Measurements from ENCODE around the gene UNC45B. TPM values are rescaled to one million over a fixed set of nuclear protein-coding genes. Genes with fewer than 3 reads are reported as not detected.

Gene UNC45B
- polyA plus RNA-seq, 1 donor from 2014 or later = not detected

- Histone ChIP-seq H3K9me2 (ENCODE audit: insufficient read depth, low read length) (no peaks in the 10 kb centered on the region), H3K9me3 (ENCODE audit: low read length) (no peaks in the 10 kb centered on the region), H4K20me1 (ENCODE audit: insufficient read depth) (no peaks in the 10 kb centered on the region), H3K79me2 (replicated peaks; ENCODE audit: insufficient read depth, low read length) (no peaks in the 10 kb centered on the region), H3K36me3 (ENCODE audit: insufficient read depth, low read length) (no peaks in the 10 kb centered on the region), H3K4me2 (ENCODE audit: low read length) (no peak overlapping the region), H3K27me3 (ENCODE audit: insufficient read depth, low read depth, low read length) (no peaks in the 10 kb centered on the region), H3F3A (ENCODE audit: insufficient read depth, low read length, poor library complexity, severe bottlenecking) (no peaks in the 10 kb centered on the region), H3K4me3 (ENCODE audit: low read length) (no peak overlapping the region), H3K27ac (ENCODE audit: low read length) (no peak overlapping the region), H3K9ac (ENCODE audit: low read length) (no peak overlapping the region), H2AFZ (ENCODE audit: low read depth, low read length) (no peak overlapping the region)
- TF ChIP-seq SMC3 (conservative IDR thresholded peaks at IDR 0.05; ENCODE audit: poor library complexity) (no peak), EZH2 (IDR thresholded peaks at IDR 0.05; ENCODE audit: borderline replicate concordance, insufficient read depth, low read length, poor library complexity, severe bottlenecking) (no peak), POLR2AphosphoS5 (IDR thresholded peaks at IDR 0.05) (no peak), TAF1 (IDR thresholded peaks at IDR 0.05; ENCODE audit: low read depth) (no peak), RAD21 (conservative IDR thresholded peaks at IDR 0.05) (no peak), EP300 (conservative IDR thresholded peaks at IDR 0.05; ENCODE audit: poor library complexity, severe bottlenecking) (no peak), MXI1 (conservative IDR thresholded peaks at IDR 0.05; ENCODE audit: poor library complexity, severe bottlenecking) (no peak)
- TF ChIP-seq, protein P1, sequence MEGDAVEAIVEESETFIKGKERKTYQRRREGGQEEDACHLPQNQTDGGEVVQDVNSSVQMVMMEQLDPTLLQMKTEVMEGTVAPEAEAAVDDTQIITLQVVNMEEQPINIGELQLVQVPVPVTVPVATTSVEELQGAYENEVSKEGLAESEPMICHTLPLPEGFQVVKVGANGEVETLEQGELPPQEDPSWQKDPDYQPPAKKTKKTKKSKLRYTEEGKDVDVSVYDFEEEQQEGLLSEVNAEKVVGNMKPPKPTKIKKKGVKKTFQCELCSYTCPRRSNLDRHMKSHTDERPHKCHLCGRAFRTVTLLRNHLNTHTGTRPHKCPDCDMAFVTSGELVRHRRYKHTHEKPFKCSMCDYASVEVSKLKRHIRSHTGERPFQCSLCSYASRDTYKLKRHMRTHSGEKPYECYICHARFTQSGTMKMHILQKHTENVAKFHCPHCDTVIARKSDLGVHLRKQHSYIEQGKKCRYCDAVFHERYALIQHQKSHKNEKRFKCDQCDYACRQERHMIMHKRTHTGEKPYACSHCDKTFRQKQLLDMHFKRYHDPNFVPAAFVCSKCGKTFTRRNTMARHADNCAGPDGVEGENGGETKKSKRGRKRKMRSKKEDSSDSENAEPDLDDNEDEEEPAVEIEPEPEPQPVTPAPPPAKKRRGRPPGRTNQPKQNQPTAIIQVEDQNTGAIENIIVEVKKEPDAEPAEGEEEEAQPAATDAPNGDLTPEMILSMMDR (IDR thresholded peaks at IDR 0.05; ENCODE audit: poor library complexity, severe bottlenecking) = no peak
- TF ChIP-seq, protein P2, sequence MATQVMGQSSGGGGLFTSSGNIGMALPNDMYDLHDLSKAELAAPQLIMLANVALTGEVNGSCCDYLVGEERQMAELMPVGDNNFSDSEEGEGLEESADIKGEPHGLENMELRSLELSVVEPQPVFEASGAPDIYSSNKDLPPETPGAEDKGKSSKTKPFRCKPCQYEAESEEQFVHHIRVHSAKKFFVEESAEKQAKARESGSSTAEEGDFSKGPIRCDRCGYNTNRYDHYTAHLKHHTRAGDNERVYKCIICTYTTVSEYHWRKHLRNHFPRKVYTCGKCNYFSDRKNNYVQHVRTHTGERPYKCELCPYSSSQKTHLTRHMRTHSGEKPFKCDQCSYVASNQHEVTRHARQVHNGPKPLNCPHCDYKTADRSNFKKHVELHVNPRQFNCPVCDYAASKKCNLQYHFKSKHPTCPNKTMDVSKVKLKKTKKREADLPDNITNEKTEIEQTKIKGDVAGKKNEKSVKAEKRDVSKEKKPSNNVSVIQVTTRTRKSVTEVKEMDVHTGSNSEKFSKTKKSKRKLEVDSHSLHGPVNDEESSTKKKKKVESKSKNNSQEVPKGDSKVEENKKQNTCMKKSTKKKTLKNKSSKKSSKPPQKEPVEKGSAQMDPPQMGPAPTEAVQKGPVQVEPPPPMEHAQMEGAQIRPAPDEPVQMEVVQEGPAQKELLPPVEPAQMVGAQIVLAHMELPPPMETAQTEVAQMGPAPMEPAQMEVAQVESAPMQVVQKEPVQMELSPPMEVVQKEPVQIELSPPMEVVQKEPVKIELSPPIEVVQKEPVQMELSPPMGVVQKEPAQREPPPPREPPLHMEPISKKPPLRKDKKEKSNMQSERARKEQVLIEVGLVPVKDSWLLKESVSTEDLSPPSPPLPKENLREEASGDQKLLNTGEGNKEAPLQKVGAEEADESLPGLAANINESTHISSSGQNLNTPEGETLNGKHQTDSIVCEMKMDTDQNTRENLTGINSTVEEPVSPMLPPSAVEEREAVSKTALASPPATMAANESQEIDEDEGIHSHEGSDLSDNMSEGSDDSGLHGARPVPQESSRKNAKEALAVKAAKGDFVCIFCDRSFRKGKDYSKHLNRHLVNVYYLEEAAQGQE (IDR thresholded peaks at IDR 0.05; ENCODE audit: borderline replicate concordance) = no peak
Measured at GRCh38 chr17:35235917-35236316, 88.3 kb downstream of the UNC45B start.

DNA sequence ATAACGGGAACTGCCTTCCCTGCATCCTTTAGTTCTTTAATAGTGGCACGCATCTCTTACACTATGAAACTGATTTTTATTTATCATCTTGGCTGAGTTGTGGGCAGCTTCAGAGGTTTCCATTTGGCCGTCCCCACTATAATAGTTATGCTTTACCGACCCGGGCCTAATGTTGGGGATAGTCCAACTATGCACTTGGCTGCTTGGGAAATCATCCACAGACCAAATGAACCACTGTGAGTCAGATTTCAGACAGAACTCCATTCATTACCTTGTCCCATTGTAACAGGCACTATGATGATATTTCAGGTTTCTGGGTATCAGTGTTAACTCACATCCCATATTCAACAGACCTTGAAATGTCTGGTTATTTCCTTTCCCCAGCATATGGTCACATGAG, 89.2 kb downstream of the UNC45B start:
- Histone ChIP-seq H4K20me1 (ENCODE audit: insufficient read depth) (no peaks in the 10 kb centered on the region), H3K9ac (ENCODE audit: low read length) (no peak overlapping the region), H2AFZ (ENCODE audit: low read depth, low read length) (no peak overlapping the region), H3F3A (ENCODE audit: insufficient read depth, low read length, poor library complexity, severe bottlenecking) (no peaks in the 10 kb centered on the region), H3K4me3 (ENCODE audit: low read length) (no peak overlapping the region), H3K36me3 (ENCODE audit: insufficient read depth, low read length) (no peaks in the 10 kb centered on the region), H3K9me3 (ENCODE audit: low read length) (no peaks in the 10 kb centered on the region), H3K4me2 (ENCODE audit: low read length) (no peak overlapping the region), H3K27me3 (ENCODE audit: insufficient read depth, low read depth, low read length) (peaks cover 2% of the 10 kb centered on the region), H3K9me2 (ENCODE audit: insufficient read depth, low read length) (no peaks in the 10 kb centered on the region), H3K79me2 (replicated peaks; ENCODE audit: insufficient read depth, low read length) (no peaks in the 10 kb centered on the region), H3K27ac (ENCODE audit: low read length) (no peak overlapping the region)
- TF ChIP-seq EP300 (conservative IDR thresholded peaks at IDR 0.05; ENCODE audit: poor library complexity, severe bottlenecking) (no peak), RAD21 (conservative IDR thresholded peaks at IDR 0.05) (no peak), MXI1 (conservative IDR thresholded peaks at IDR 0.05; ENCODE audit: poor library complexity, severe bottlenecking) (no peak), TAF1 (IDR thresholded peaks at IDR 0.05; ENCODE audit: low read depth) (no peak)
- TF ChIP-seq, protein P1 (IDR thresholded peaks at IDR 0.05; ENCODE audit: poor library complexity, severe bottlenecking) = no peak
- TF ChIP-seq, protein P2 (IDR thresholded peaks at IDR 0.05; ENCODE audit: borderline replicate concordance) = no peak
